ENCODE results near the gene ENO2.

GRCh38 chr12:6915789-6916285 lies 1.5 kb downstream of the ENO2 start:
- no peak for TF ChIP-seq CTCF (IDR thresholded peaks at IDR 0.05; ENCODE audit: low read length)
- TF ChIP-seq EZH2 (IDR thresholded peaks at IDR 0.05; ENCODE audit: borderline replicate concordance, low read length): no peak
